ENCODE results near the gene PFKFB2.
A peak's percentile ranks its signal among the peaks of the same experiment; 100 is the strongest.

Gene PFKFB2

GRCh38 chr1:207052911-207053769 is at the start of gene PFKFB2:
PFKFB2 (plus strand) TSS chr1:207053275; CDS start chr1:207054718, 1,443 bp downstream.
- FAIRE-seq: peak; percentile 21
- peak; percentile 79 for DNase-seq (ENCODE audit: insufficient read length, low spot score)

- FAIRE-seq (peak; percentile 63), DNase-seq (ENCODE audit: insufficient read length, low spot score) (peak; percentile 27)
Observed at GRCh38 chr1:207004931-207005830, 47.9 kb upstream of the PFKFB2 start.

- FAIRE-seq (no peak), DNase-seq (ENCODE audit: insufficient read length, low spot score) (no peak)
Observed at GRCh38 chr1:207006083-207006482, 47.0 kb upstream of the PFKFB2 start.

GRCh38 chr1:207006914-207007313 is 46.2 kb upstream of the PFKFB2 start:
- DNase-seq (ENCODE audit: insufficient read length, low spot score): no peak
- no peak for FAIRE-seq

- DNase-seq (ENCODE audit: insufficient read length, low spot score): no peak
- FAIRE-seq: no peak
Observed at GRCh38 chr1:207007352-207008033, 45.6 kb upstream of the PFKFB2 start.

- no peak for DNase-seq (ENCODE audit: insufficient read length, low spot score)
- FAIRE-seq: no peak
Observed at GRCh38 chr1:207009182-207009850, 43.8 kb upstream of the PFKFB2 start.

- DNase-seq (ENCODE audit: insufficient read length, low spot score) (no peak), FAIRE-seq (no peak)
Observed at GRCh38 chr1:207009945-207010344, 43.1 kb upstream of the PFKFB2 start.

GRCh38 chr1:207010726-207011125 is 42.3 kb upstream of the PFKFB2 start:
- no peak for FAIRE-seq
- DNase-seq (ENCODE audit: insufficient read length, low spot score): no peak

GRCh38 chr1:207013321-207014085 is 39.6 kb upstream of the PFKFB2 start:
- DNase-seq (ENCODE audit: insufficient read length, low spot score) (no peak), FAIRE-seq (no peak)

GRCh38 chr1:207014728-207015127 is 38.3 kb upstream of the PFKFB2 start:
- no peak for FAIRE-seq
- no peak for DNase-seq (ENCODE audit: insufficient read length, low spot score)

- FAIRE-seq (no peak), DNase-seq (ENCODE audit: insufficient read length, low spot score) (no peak)
Observed at GRCh38 chr1:207015791-207016190, 37.3 kb upstream of the PFKFB2 start.

GRCh38 chr1:207017615-207018559 is 35.2 kb upstream of the PFKFB2 start:
- FAIRE-seq (no peak), DNase-seq (ENCODE audit: insufficient read length, low spot score) (no peak)

GRCh38 chr1:207018707-207019106 is 34.4 kb upstream of the PFKFB2 start:
- no peak for FAIRE-seq
- DNase-seq (ENCODE audit: insufficient read length, low spot score): no peak

GRCh38 chr1:207019161-207019560 is 33.9 kb upstream of the PFKFB2 start:
- DNase-seq (ENCODE audit: insufficient read length, low spot score) (no peak), FAIRE-seq (no peak)

- no peak for DNase-seq (ENCODE audit: insufficient read length, low spot score)
- no peak for FAIRE-seq
Observed at GRCh38 chr1:207019661-207020060, 33.4 kb upstream of the PFKFB2 start.

- DNase-seq (ENCODE audit: insufficient read length, low spot score): no peak
- FAIRE-seq: no peak
Observed at GRCh38 chr1:207020065-207020708, 32.9 kb upstream of the PFKFB2 start.

- no peak for FAIRE-seq
- DNase-seq (ENCODE audit: insufficient read length, low spot score): no peak
Observed at GRCh38 chr1:207020709-207021107, 32.4 kb upstream of the PFKFB2 start.
